LoVo (cell line): ENCODE results near the gene CREB5.

Experiments
- DNase-seq: peaks from one replicate; pipeline ENCODE4 v3.0.0-alpha.2; 2016; ENCODE audit warnings: low spot score

Gene CREB5

GRCh38 chr7:28645866-28646265, 233.5 kb downstream of the CREB5 start:
- DNase-seq: no peak

GRCh38 chr7:28646376-28647075, 234.2 kb downstream of the CREB5 start:
- DNase-seq: no peak

- no peak for DNase-seq
Observed at GRCh38 chr7:28647076-28647421, 234.7 kb downstream of the CREB5 start.

- DNase-seq: no peak
Observed at GRCh38 chr7:28649189-28649588, 236.9 kb downstream of the CREB5 start.

GRCh38 chr7:28649811-28650210, 237.5 kb downstream of the CREB5 start:
- no peak for DNase-seq

GRCh38 chr7:28654110-28654509, 241.8 kb downstream of the CREB5 start:
- no peak for DNase-seq

GRCh38 chr7:28656529-28656928, 244.2 kb downstream of the CREB5 start:
- DNase-seq: no peak

- DNase-seq: no peak
Observed at GRCh38 chr7:28658381-28658780, 246.1 kb downstream of the CREB5 start.

- DNase-seq: no peak
Observed at GRCh38 chr7:28660132-28660531, 247.8 kb downstream of the CREB5 start.

GRCh38 chr7:28661826-28662595, 249.7 kb downstream of the CREB5 start:
- DNase-seq: no peak

GRCh38 chr7:28666154-28666553, 253.8 kb downstream of the CREB5 start:
- peak; percentile 19 for DNase-seq

GRCh38 chr7:28668085-28668484, 255.8 kb downstream of the CREB5 start:
- no peak for DNase-seq

- no peak for DNase-seq
Observed at GRCh38 chr7:28669330-28669729, 257.0 kb downstream of the CREB5 start.

GRCh38 chr7:28671526-28671925, 259.2 kb downstream of the CREB5 start:
- no peak for DNase-seq

- DNase-seq: no peak
Observed at GRCh38 chr7:28672397-28672797, 260.1 kb downstream of the CREB5 start.

GRCh38 chr7:28674359-28674782, 262.1 kb downstream of the CREB5 start:
- DNase-seq: peak; percentile 43

GRCh38 chr7:28675429-28675828, 263.1 kb downstream of the CREB5 start:
- no peak for DNase-seq

GRCh38 chr7:28677668-28678067, 265.4 kb downstream of the CREB5 start:
- no peak for DNase-seq

- no peak for DNase-seq
Observed at GRCh38 chr7:28678431-28678965, 266.2 kb downstream of the CREB5 start.

GRCh38 chr7:28681693-28682310, 269.5 kb downstream of the CREB5 start:
- DNase-seq: no peak

GRCh38 chr7:28682801-28683200, 270.5 kb downstream of the CREB5 start:
- DNase-seq: no peak

GRCh38 chr7:28684650-28685241, 272.4 kb downstream of the CREB5 start:
- DNase-seq: no peak

GRCh38 chr7:28685242-28685643, 272.9 kb downstream of the CREB5 start:
- no peak for DNase-seq
